Measurements from ENCODE around the gene EMID1.

- TF ChIP-seq CTCF (IDR thresholded peaks at IDR 0.05; ENCODE audit: low read depth, low read length), result no peak
- TF ChIP-seq MAX (IDR thresholded peaks at IDR 0.05; ENCODE audit: low read depth, low read length), result no peak
- TF ChIP-seq MYC (IDR thresholded peaks at IDR 0.05; ENCODE audit: low read depth, low read length), result no peak
Observed at GRCh38 chr22:29253561-29254285, 48.0 kb downstream of the EMID1 start.

Data from NB4 (cell line).